ENCODE measurements around the gene ANKZF1.

DNA sequence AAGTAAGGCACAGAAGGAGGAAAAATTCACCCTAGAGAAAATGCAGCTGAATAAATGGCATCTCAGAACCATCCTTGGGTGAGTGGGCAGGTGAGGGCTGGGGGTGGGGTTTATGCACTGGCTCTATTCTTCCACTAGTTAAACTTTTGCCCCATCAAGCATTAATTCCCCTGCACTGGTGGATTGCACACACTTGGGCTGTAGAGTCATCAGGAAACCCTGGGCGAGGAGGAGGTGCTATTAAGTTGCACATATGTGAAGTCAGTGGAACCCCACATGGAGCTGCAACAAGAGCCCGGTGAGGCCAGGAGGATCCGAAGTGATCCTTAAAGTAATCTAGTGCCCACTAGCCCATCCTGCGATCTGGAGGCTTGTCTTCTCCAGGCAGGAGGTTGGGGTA lies 42.8 kb downstream of the ANKZF1 start:
- TF ChIP-seq TEAD4 (IDR thresholded peaks at IDR 0.05) = no peak
- no peak for TF ChIP-seq REST (IDR thresholded peaks at IDR 0.05; ENCODE audit: low read depth)
- TF ChIP-seq CEBPB (IDR thresholded peaks at IDR 0.05) = no peak
- no peak for TF ChIP-seq NFIC (IDR thresholded peaks at IDR 0.05)
- no peak for TF ChIP-seq RAD21 (IDR thresholded peaks at IDR 0.05; ENCODE audit: low read depth)
- TF ChIP-seq TCF12 (IDR thresholded peaks at IDR 0.05; ENCODE audit: low read depth) = no peak

All from Ishikawa (cell line).